ENCODE data around the gene NAA60. TPM values are rescaled to one million over a fixed set of nuclear protein-coding genes. Genes with fewer than 3 reads are reported as not detected.

NAA60 gene
- total RNA-seq, 4 donors from 2014 or later = 80.9 to 110 (median 96.8) TPM

- no peak overlapping the region for H3K27ac ChIP-seq
These were observed 75.0 kb downstream of the NAA60 start for GRCh38 chr16:3518292-3518985.

GRCh38 chr16:3518986-3519348 lies 75.5 kb downstream of the NAA60 start:
- H3K36me3 ChIP-seq = peaks cover 0 to 76% (median 0%) of the 10 kb centered on the region in 3 donors

More at GRCh38 chr16:3518292-3518985, 75.0 kb downstream of the NAA60 start:
- no peak overlapping the region for H3K4me3 ChIP-seq
- H3K27me3 ChIP-seq = no peaks in the 10 kb centered on the region
- H3K4me1 ChIP-seq = no peaks in the 10 kb centered on the region
- H3K9me3 ChIP-seq = no peaks in the 10 kb centered on the region
- TF ChIP-seq POLR2A (IDR thresholded peaks at IDR 0.05) (no peak), CTCF (IDR thresholded peaks at IDR 0.05) (no peak)
- no peak for DNase-seq
- peaks cover 0 to 76% (median 0%) of the 10 kb centered on the region in 3 donors for H3K36me3 ChIP-seq

GRCh38 chr16:3519581-3519980 lies 76.1 kb downstream of the NAA60 start:
- peaks cover 0 to 73% (median 0%) of the 10 kb centered on the region in 3 donors for H3K36me3 ChIP-seq

More at GRCh38 chr16:3518986-3519348, 75.5 kb downstream of the NAA60 start:
- Histone ChIP-seq H3K27me3 (no peaks in the 10 kb centered on the region), H3K4me3 (no peak overlapping the region), H3K9me3 (no peaks in the 10 kb centered on the region), H3K4me1 (no peaks in the 10 kb centered on the region), H3K27ac (no peak overlapping the region)
- no peak for TF ChIP-seq CTCF (IDR thresholded peaks at IDR 0.05)
- TF ChIP-seq POLR2A (IDR thresholded peaks at IDR 0.05) = no peak
- DNase-seq = peak in 1 of 3 donors; percentile 35

GRCh38 chr16:3520413-3520812 lies 76.9 kb downstream of the NAA60 start:
- Histone ChIP-seq H3K27ac (peak overlapping the region in 1 of 4 donors; percentile 49), H3K4me3 (no peak overlapping the region)
- no peak for DNase-seq

More at GRCh38 chr16:3519581-3519980, 76.1 kb downstream of the NAA60 start:
- Histone ChIP-seq H3K9me3 (no peaks in the 10 kb centered on the region), H3K4me1 (no peaks in the 10 kb centered on the region), H3K4me3 (no peak overlapping the region), H3K27me3 (no peaks in the 10 kb centered on the region), H3K27ac (no peak overlapping the region)
- DNase-seq = no peak
- TF ChIP-seq CTCF (IDR thresholded peaks at IDR 0.05) = no peak
- TF ChIP-seq POLR2A (IDR thresholded peaks at IDR 0.05) = no peak

GRCh38 chr16:3520841-3521240 lies 77.4 kb downstream of the NAA60 start:
- no peaks in the 10 kb centered on the region for H3K9me3 ChIP-seq
- peaks cover 0 to 63% (median 0%) of the 10 kb centered on the region in 3 donors for H3K36me3 ChIP-seq
- peak in 1 of 3 donors; percentile 26 for DNase-seq

More at GRCh38 chr16:3520413-3520812, 76.9 kb downstream of the NAA60 start:
- no peaks in the 10 kb centered on the region for H3K27me3 ChIP-seq
- H3K9me3 ChIP-seq = no peaks in the 10 kb centered on the region
- peaks cover 0 to 68% (median 0%) of the 10 kb centered on the region in 3 donors for H3K36me3 ChIP-seq
- no peaks in the 10 kb centered on the region for H3K4me1 ChIP-seq
- TF ChIP-seq CTCF (IDR thresholded peaks at IDR 0.05) (no peak), POLR2A (IDR thresholded peaks at IDR 0.05) (no peak)

More at GRCh38 chr16:3520841-3521240, 77.4 kb downstream of the NAA60 start:
- no peaks in the 10 kb centered on the region for H3K4me1 ChIP-seq
- TF ChIP-seq POLR2A (IDR thresholded peaks at IDR 0.05) (no peak), CTCF (IDR thresholded peaks at IDR 0.05) (no peak)
- no peaks in the 10 kb centered on the region for H3K27me3 ChIP-seq
- no peak overlapping the region for H3K4me3 ChIP-seq
- H3K27ac ChIP-seq = peak overlapping the region in 1 of 4 donors; percentile 49

Data from Peyer's patch (tissue), 4 donors.